ENCODE results near the gene BEGAIN. TPM values are rescaled to one million over a fixed set of nuclear protein-coding genes. Genes with fewer than 3 reads are reported as not detected.

Gene BEGAIN
- total and polyA plus RNA-seq, 4 donors: 0.28 to 2.6 (median 1.00) TPM

GRCh38 chr14:100547633-100548294 lies 39.5 kb downstream of the BEGAIN start:
- H3K27ac ChIP-seq (ENCODE audit: low read depth in 1 of 2, low read length in 2 of 2): no peak overlapping the region
- no peak overlapping the region for H3K4me3 ChIP-seq (ENCODE audit: low read length in 2 of 2)
- no peaks in the 10 kb centered on the region for H3K27me3 ChIP-seq (ENCODE audit: control insufficient read depth in 1 of 2, insufficient read depth in 2 of 2, low read length in 1 of 2)
- intact Hi-C loops (cut with DNase I): no loop called here
- H3K4me1 ChIP-seq (ENCODE audit: control insufficient read depth in 1 of 2, insufficient read depth in 2 of 2, low read length in 2 of 2): no peaks in the 10 kb centered on the region
- DNase-seq: peak in 1 of 2 donors; percentile 85
- 46 to 47% methylated on average over 18 of the region's 18 CpGs for WGBS, 2 donors
- ATAC-seq (ENCODE audit: low FRiP score): no peak
- H3K36me3 ChIP-seq (ENCODE audit: control insufficient read depth in 1 of 2, insufficient read depth in 2 of 2, low read length in 1 of 2): no peaks in the 10 kb centered on the region
- H3K9me3 ChIP-seq (ENCODE audit: control insufficient read depth, low read length): no peaks in the 10 kb centered on the region

- DNase-seq (no peak), ATAC-seq (ENCODE audit: low FRiP score) (peak; percentile 34)
- WGBS, 2 donors: 16 to 34% methylated on average over 11 to 28 of the region's 28 CpGs
- Histone ChIP-seq H3K4me3 (ENCODE audit: low read length in 2 of 2) (peak overlapping the region in 1 of 2 donors; percentile 14), H3K27ac (ENCODE audit: low read depth in 1 of 2, low read length in 2 of 2) (no peak overlapping the region), H3K4me1 (ENCODE audit: control insufficient read depth in 1 of 2, insufficient read depth in 2 of 2, low read length in 2 of 2) (no peaks in the 10 kb centered on the region), H3K9me3 (ENCODE audit: control insufficient read depth, low read length) (no peaks in the 10 kb centered on the region), H3K27me3 (ENCODE audit: control insufficient read depth in 1 of 2, insufficient read depth in 2 of 2, low read length in 1 of 2) (no peaks in the 10 kb centered on the region), H3K36me3 (ENCODE audit: control insufficient read depth in 1 of 2, insufficient read depth in 2 of 2, low read length in 1 of 2) (no peaks in the 10 kb centered on the region)
- intact Hi-C loops (cut with DNase I): no loop called here
Measured at GRCh38 chr14:100546051-100546443, 41.2 kb downstream of the BEGAIN start.

- Histone ChIP-seq H3K4me1 (ENCODE audit: control insufficient read depth in 1 of 2, insufficient read depth in 2 of 2, low read length in 2 of 2) (no peaks in the 10 kb centered on the region), H3K27ac (ENCODE audit: low read depth in 1 of 2, low read length in 2 of 2) (no peak overlapping the region), H3K27me3 (ENCODE audit: control insufficient read depth in 1 of 2, insufficient read depth in 2 of 2, low read length in 1 of 2) (no peaks in the 10 kb centered on the region), H3K4me3 (ENCODE audit: low read length in 2 of 2) (no peak overlapping the region), H3K36me3 (ENCODE audit: control insufficient read depth in 1 of 2, insufficient read depth in 2 of 2, low read length in 1 of 2) (no peaks in the 10 kb centered on the region), H3K9me3 (ENCODE audit: control insufficient read depth, low read length) (no peaks in the 10 kb centered on the region)
- no peak for ATAC-seq (ENCODE audit: low FRiP score)
- 88 to 90% methylated on average over 5 of the region's 5 CpGs for WGBS, 2 donors
- intact Hi-C loops (cut with DNase I): no loop called here
- no peak for DNase-seq
Measured at GRCh38 chr14:100545359-100545758, 41.9 kb downstream of the BEGAIN start.

GRCh38 chr14:100544506-100545141 lies 42.6 kb downstream of the BEGAIN start:
- no peak for ATAC-seq (ENCODE audit: low FRiP score)
- no peaks in the 10 kb centered on the region for H3K4me1 ChIP-seq (ENCODE audit: control insufficient read depth in 1 of 2, insufficient read depth in 2 of 2, low read length in 2 of 2)

GRCh38 chr14:100543471-100544455 lies 43.5 kb downstream of the BEGAIN start:
- no peak overlapping the region for H3K27ac ChIP-seq (ENCODE audit: low read depth in 1 of 2, low read length in 2 of 2)
- intact Hi-C loops (cut with DNase I): no loop called here
- WGBS, 2 donors: 91% methylated on average over 19 of the region's 19 CpGs
- no peaks in the 10 kb centered on the region for H3K27me3 ChIP-seq (ENCODE audit: control insufficient read depth in 1 of 2, insufficient read depth in 2 of 2, low read length in 1 of 2)
- ATAC-seq (ENCODE audit: low FRiP score): no peak
- H3K36me3 ChIP-seq (ENCODE audit: control insufficient read depth in 1 of 2, insufficient read depth in 2 of 2, low read length in 1 of 2): no peaks in the 10 kb centered on the region
- no peaks in the 10 kb centered on the region for H3K9me3 ChIP-seq (ENCODE audit: control insufficient read depth, low read length)
- DNase-seq: no peak
- H3K4me3 ChIP-seq (ENCODE audit: low read length in 2 of 2): no peak overlapping the region
- no peaks in the 10 kb centered on the region for H3K4me1 ChIP-seq (ENCODE audit: control insufficient read depth in 1 of 2, insufficient read depth in 2 of 2, low read length in 2 of 2)

More at GRCh38 chr14:100544506-100545141, 42.6 kb downstream of the BEGAIN start:
- Histone ChIP-seq H3K27me3 (ENCODE audit: control insufficient read depth in 1 of 2, insufficient read depth in 2 of 2, low read length in 1 of 2) (no peaks in the 10 kb centered on the region), H3K36me3 (ENCODE audit: control insufficient read depth in 1 of 2, insufficient read depth in 2 of 2, low read length in 1 of 2) (no peaks in the 10 kb centered on the region), H3K4me3 (ENCODE audit: low read length in 2 of 2) (no peak overlapping the region), H3K27ac (ENCODE audit: low read depth in 1 of 2, low read length in 2 of 2) (no peak overlapping the region), H3K9me3 (ENCODE audit: control insufficient read depth, low read length) (no peaks in the 10 kb centered on the region)
- 92 to 93% methylated on average over 15 of the region's 15 CpGs for WGBS, 2 donors
- no peak for DNase-seq
- intact Hi-C loops (cut with DNase I): no loop called here

GRCh38 chr14:100542619-100543205 lies 44.5 kb downstream of the BEGAIN start:
- H3K4me3 ChIP-seq (ENCODE audit: low read length in 2 of 2): no peak overlapping the region
- 88 to 90% methylated on average over 12 of the region's 12 CpGs for WGBS, 2 donors
- intact Hi-C loops (cut with DNase I): no loop called here
- no peaks in the 10 kb centered on the region for H3K4me1 ChIP-seq (ENCODE audit: control insufficient read depth in 1 of 2, insufficient read depth in 2 of 2, low read length in 2 of 2)
- ATAC-seq (ENCODE audit: low FRiP score): no peak
- no peak overlapping the region for H3K27ac ChIP-seq (ENCODE audit: low read depth in 1 of 2, low read length in 2 of 2)
- H3K27me3 ChIP-seq (ENCODE audit: control insufficient read depth in 1 of 2, insufficient read depth in 2 of 2, low read length in 1 of 2): no peaks in the 10 kb centered on the region
- H3K36me3 ChIP-seq (ENCODE audit: control insufficient read depth in 1 of 2, insufficient read depth in 2 of 2, low read length in 1 of 2): no peaks in the 10 kb centered on the region
- no peaks in the 10 kb centered on the region for H3K9me3 ChIP-seq (ENCODE audit: control insufficient read depth, low read length)
- peak; percentile 32 to 63 for DNase-seq

GRCh38 chr14:100541621-100542560 lies 45.3 kb downstream of the BEGAIN start:
- ATAC-seq (ENCODE audit: low FRiP score): no peak
- intact Hi-C loops (cut with DNase I): no loop called here
- H3K27ac ChIP-seq (ENCODE audit: low read depth in 1 of 2, low read length in 2 of 2): no peak overlapping the region
- no peaks in the 10 kb centered on the region for H3K4me1 ChIP-seq (ENCODE audit: control insufficient read depth in 1 of 2, insufficient read depth in 2 of 2, low read length in 2 of 2)
- H3K27me3 ChIP-seq (ENCODE audit: control insufficient read depth in 1 of 2, insufficient read depth in 2 of 2, low read length in 1 of 2): no peaks in the 10 kb centered on the region
- no peak overlapping the region for H3K4me3 ChIP-seq (ENCODE audit: low read length in 2 of 2)
- peak; percentile 29 to 72 for DNase-seq
- 92% methylated on average over 24 of the region's 24 CpGs for WGBS, 2 donors
- no peaks in the 10 kb centered on the region for H3K36me3 ChIP-seq (ENCODE audit: control insufficient read depth in 1 of 2, insufficient read depth in 2 of 2, low read length in 1 of 2)
- H3K9me3 ChIP-seq (ENCODE audit: control insufficient read depth, low read length): no peaks in the 10 kb centered on the region

Data from aorta (tissue), 5 donors.